Stimulated activated naive CD8-positive, alpha-beta T cell treated with anti-CD3 and anti-CD28 coated beads, Interleukin-15, Interleukin-2, amounts not matched to agents 100 ng/mL and 50 ng/mL, for 24 hours (primary cell): ENCODE results near the gene PDLIM7.

Experiments
- H3K27ac Mint-ChIP-seq: one replicate; pipeline ENCODE4 v1.8.0; 2021; ENCODE audit warnings: mild to moderate bottlenecking, mixed read lengths
- H3K27me3 Mint-ChIP-seq: one replicate; pipeline ENCODE4 v1.8.0; 2021; ENCODE audit warnings: mixed read lengths
- H3K36me3 Mint-ChIP-seq: one replicate; pipeline ENCODE4 v1.8.0; 2021; ENCODE audit warnings: low read depth, mixed read lengths
- H3K4me1 Mint-ChIP-seq: one replicate; pipeline ENCODE4 v1.8.0; 2021; ENCODE audit warnings: low read depth, mixed read lengths
- H3K4me3 Mint-ChIP-seq: one replicate; pipeline ENCODE4 v1.8.0; 2021; ENCODE audit warnings: mild to moderate bottlenecking, mixed read lengths
- H3K9me3 Mint-ChIP-seq: one replicate; pipeline ENCODE4 v1.8.0; 2021; ENCODE audit warnings: mixed read lengths

Gene PDLIM7

GRCh38 chr5:177470759-177471536 is 26.5 kb downstream of the PDLIM7 start:
- Mint-ChIP-seq H3K4me3 (peak overlapping the region; percentile 83), H3K27me3 (no peaks in the 10 kb centered on the region), H3K27ac (peak overlapping the region; percentile 81), H3K4me1 (peaks cover 41% of the 10 kb centered on the region), H3K9me3 (no peaks in the 10 kb centered on the region), H3K36me3 (peaks cover 16% of the 10 kb centered on the region)

- Mint-ChIP-seq H3K4me3 (no peak overlapping the region), H3K36me3 (peaks cover 26% of the 10 kb centered on the region), H3K27me3 (no peaks in the 10 kb centered on the region), H3K9me3 (no peaks in the 10 kb centered on the region), H3K27ac (peak overlapping the region; percentile 49), H3K4me1 (peaks cover 31% of the 10 kb centered on the region)
Observed at GRCh38 chr5:177469750-177470525, 27.5 kb downstream of the PDLIM7 start.

GRCh38 chr5:177468685-177469628 is 28.4 kb downstream of the PDLIM7 start:
- no peak overlapping the region for H3K4me3 Mint-ChIP-seq
- H3K9me3 Mint-ChIP-seq = no peaks in the 10 kb centered on the region
- peaks cover 26% of the 10 kb centered on the region for H3K36me3 Mint-ChIP-seq
- H3K4me1 Mint-ChIP-seq = peaks cover 23% of the 10 kb centered on the region
- no peak overlapping the region for H3K27ac Mint-ChIP-seq
- no peaks in the 10 kb centered on the region for H3K27me3 Mint-ChIP-seq

- peaks cover 21% of the 10 kb centered on the region for H3K4me1 Mint-ChIP-seq
- peaks cover 29% of the 10 kb centered on the region for H3K36me3 Mint-ChIP-seq
- H3K27me3 Mint-ChIP-seq = no peaks in the 10 kb centered on the region
- H3K4me3 Mint-ChIP-seq = no peak overlapping the region
- no peaks in the 10 kb centered on the region for H3K9me3 Mint-ChIP-seq
- no peak overlapping the region for H3K27ac Mint-ChIP-seq
Observed at GRCh38 chr5:177468329-177468684, 29.1 kb downstream of the PDLIM7 start.

- no peaks in the 10 kb centered on the region for H3K27me3 Mint-ChIP-seq
Observed at GRCh38 chr5:177467436-177467835, 30.0 kb downstream of the PDLIM7 start.

GRCh38 chr5:177466861-177467260 is 30.5 kb downstream of the PDLIM7 start:
- H3K27me3 Mint-ChIP-seq = no peaks in the 10 kb centered on the region
- H3K36me3 Mint-ChIP-seq = peaks cover 29% of the 10 kb centered on the region
- no peaks in the 10 kb centered on the region for H3K9me3 Mint-ChIP-seq
- no peak overlapping the region for H3K4me3 Mint-ChIP-seq
- H3K27ac Mint-ChIP-seq = no peak overlapping the region
- peaks cover 29% of the 10 kb centered on the region for H3K4me1 Mint-ChIP-seq

More at GRCh38 chr5:177467436-177467835, 30.0 kb downstream of the PDLIM7 start:
- Mint-ChIP-seq H3K4me1 (peaks cover 27% of the 10 kb centered on the region), H3K4me3 (no peak overlapping the region), H3K27ac (no peak overlapping the region), H3K36me3 (peaks cover 29% of the 10 kb centered on the region), H3K9me3 (no peaks in the 10 kb centered on the region)

- Mint-ChIP-seq H3K9me3 (no peaks in the 10 kb centered on the region), H3K27me3 (no peaks in the 10 kb centered on the region), H3K4me1 (peaks cover 13% of the 10 kb centered on the region), H3K36me3 (peaks cover 35% of the 10 kb centered on the region), H3K27ac (no peak overlapping the region), H3K4me3 (no peak overlapping the region)
Observed at GRCh38 chr5:177465044-177465443, 32.4 kb downstream of the PDLIM7 start.

GRCh38 chr5:177462021-177462670 is 35.3 kb downstream of the PDLIM7 start:
- Mint-ChIP-seq H3K27me3 (no peaks in the 10 kb centered on the region), H3K9me3 (no peaks in the 10 kb centered on the region), H3K27ac (peak overlapping the region; percentile 59), H3K4me3 (no peak overlapping the region), H3K36me3 (peaks cover 29% of the 10 kb centered on the region), H3K4me1 (peaks cover 16% of the 10 kb centered on the region)

GRCh38 chr5:177459819-177460628 is 37.4 kb downstream of the PDLIM7 start:
- H3K9me3 Mint-ChIP-seq = no peaks in the 10 kb centered on the region
- no peak overlapping the region for H3K27ac Mint-ChIP-seq

GRCh38 chr5:177459357-177459756 is 38.0 kb downstream of the PDLIM7 start:
- Mint-ChIP-seq H3K36me3 (peaks cover 18% of the 10 kb centered on the region), H3K9me3 (no peaks in the 10 kb centered on the region), H3K27me3 (no peaks in the 10 kb centered on the region), H3K4me1 (peaks cover 26% of the 10 kb centered on the region), H3K4me3 (no peak overlapping the region), H3K27ac (no peak overlapping the region)

More at GRCh38 chr5:177459819-177460628, 37.4 kb downstream of the PDLIM7 start:
- Mint-ChIP-seq H3K4me3 (no peak overlapping the region), H3K27me3 (no peaks in the 10 kb centered on the region), H3K36me3 (peaks cover 19% of the 10 kb centered on the region), H3K4me1 (peaks cover 26% of the 10 kb centered on the region)

- Mint-ChIP-seq H3K27ac (no peak overlapping the region), H3K9me3 (no peaks in the 10 kb centered on the region), H3K4me3 (no peak overlapping the region), H3K4me1 (peaks cover 27% of the 10 kb centered on the region), H3K27me3 (no peaks in the 10 kb centered on the region), H3K36me3 (peaks cover 18% of the 10 kb centered on the region)
Observed at GRCh38 chr5:177458912-177459350, 38.5 kb downstream of the PDLIM7 start.

GRCh38 chr5:177457852-177458681 is 39.3 kb downstream of the PDLIM7 start:
- Mint-ChIP-seq H3K36me3 (peaks cover 15% of the 10 kb centered on the region), H3K4me3 (no peak overlapping the region), H3K4me1 (peaks cover 34% of the 10 kb centered on the region), H3K27me3 (no peaks in the 10 kb centered on the region), H3K27ac (no peak overlapping the region), H3K9me3 (no peaks in the 10 kb centered on the region)
